DND-41 (cell line): ENCODE data around the gene RUNX1.

ENCODE experiments used
- CTCF ChIP-seq: IDR thresholded peaks from 2 replicates; pipeline ENCODE4 v1.5.1; 2012; ENCODE audit warnings: borderline replicate concordance, low read length, moderate library complexity, mild to moderate bottlenecking; ENCODE audit not compliant: poor library complexity, severe bottlenecking; ENCODE audit errors: extremely low read depth
- EZH2 ChIP-seq: IDR thresholded peaks from 3 replicates; pipeline ENCODE4 v1.6.1; 2012; ENCODE audit warnings: borderline replicate concordance, low read depth, mild to moderate bottlenecking, moderate library complexity, low read length, inconsistent platforms; ENCODE audit not compliant: severe bottlenecking

GRCh38 chr21:34864370-34865149 is 184.5 kb downstream of the RUNX1 start:
- TF ChIP-seq CTCF, result no peak
- TF ChIP-seq EZH2, result no peak
